GM10847 (cell line): ENCODE results near the gene TFAP2E.

Experiments
- POLR2A ChIP-seq: IDR thresholded peaks from 2 replicates; pipeline ENCODE4 v1.6.1; 2011; ENCODE audit not compliant: insufficient read length; ENCODE audit errors: extremely low read depth

The TFAP2E gene

DNA sequence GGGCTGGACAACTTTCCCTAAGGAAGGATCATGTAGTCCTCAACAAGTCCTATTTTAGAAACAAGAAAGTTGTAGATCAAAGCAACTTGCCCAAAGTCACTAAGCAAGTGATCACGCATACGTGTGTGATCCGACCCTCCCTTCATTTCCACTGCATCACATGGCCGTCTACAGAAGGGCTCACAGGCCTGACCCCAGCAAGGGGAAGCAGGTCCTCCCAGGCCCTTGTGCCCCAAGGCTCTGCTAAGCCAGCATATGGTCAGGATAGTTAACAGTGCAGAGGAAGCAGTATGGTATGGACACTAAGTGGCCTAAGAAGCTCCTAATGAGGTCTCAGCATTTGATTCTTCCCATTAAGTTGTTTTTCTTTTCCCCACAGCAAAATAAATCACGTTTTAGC is 24.8 kb downstream of the TFAP2E start:
- TF ChIP-seq POLR2A: no peak

DNA sequence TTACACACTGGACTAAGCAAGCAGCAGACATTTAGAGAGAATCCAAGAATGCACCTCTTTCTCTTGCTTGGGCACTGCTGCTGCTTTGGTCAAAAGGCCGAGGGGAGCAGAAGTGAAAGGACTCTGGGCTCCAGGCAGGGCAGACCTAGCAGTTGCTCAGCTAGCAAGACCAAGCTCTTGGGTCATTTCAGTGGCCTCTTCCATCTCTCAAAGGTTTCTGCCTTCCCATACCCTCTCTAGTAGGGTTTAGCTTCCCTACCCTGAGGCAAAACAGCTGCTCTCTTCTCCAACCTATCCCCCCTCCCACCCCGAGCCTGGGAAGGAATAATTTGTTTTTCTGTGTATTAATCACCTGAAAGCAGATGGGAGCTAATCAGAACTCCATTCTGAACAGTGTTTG is 25.8 kb downstream of the TFAP2E start:
- TF ChIP-seq POLR2A: no peak

DNA sequence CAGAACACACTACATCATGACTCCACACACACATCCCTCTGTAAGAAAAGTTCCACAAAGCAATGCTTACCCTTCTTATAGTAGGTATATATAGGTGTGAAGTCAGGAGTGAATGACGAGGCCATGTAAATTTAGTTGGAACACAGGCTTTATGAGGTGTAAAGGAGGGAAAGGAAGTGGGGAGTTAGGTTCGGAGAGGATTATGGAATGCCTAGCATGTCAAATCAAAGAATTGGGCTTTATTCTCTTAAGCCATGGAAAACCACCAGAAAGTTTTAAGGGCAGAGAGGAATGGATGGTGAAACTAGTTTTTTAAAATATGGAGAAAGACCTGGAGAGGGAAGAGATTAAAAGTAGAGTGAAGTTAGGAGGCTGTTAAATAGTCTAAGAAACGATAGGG is 26.3 kb downstream of the TFAP2E start:
- TF ChIP-seq POLR2A: no peak

DNA sequence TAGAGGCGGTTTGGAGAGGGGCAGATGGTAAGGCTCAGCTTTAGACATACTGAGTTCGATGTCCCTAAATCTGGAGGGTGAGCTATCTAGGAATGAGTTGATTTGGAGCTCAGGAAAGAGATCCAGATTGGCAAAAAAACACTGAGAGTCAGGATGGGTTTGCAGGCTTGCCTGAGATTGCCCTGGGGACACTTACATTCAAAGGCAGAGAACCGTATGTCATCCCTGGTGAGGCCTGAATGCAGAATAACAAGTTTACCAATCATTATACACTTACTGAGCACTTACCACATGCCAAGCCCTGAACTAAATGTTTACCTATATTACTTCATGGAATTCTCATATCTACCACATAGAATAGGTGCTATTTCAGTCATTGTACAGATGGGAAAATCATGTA is 27.5 kb downstream of the TFAP2E start:
- no peak for TF ChIP-seq POLR2A

DNA sequence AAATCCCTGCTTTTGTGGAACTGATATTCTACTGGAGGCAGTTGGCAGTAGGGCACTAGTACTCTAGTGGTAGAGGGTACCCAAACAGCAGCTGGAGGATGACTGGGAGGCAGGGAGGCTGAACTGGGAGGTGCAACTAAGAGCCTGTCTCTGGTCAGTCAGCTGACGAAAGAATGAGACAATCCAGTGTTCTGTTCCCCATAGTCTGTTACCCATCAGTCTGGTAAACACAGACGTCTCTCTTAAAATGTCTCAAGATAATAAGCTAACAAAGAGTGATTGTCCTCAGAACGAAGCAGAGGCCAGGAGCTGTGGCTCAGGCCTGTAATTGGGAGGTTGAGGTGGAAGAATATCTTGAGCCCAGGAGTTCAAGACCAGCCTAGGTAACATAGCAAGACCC is 30.4 kb downstream of the TFAP2E start:
- TF ChIP-seq POLR2A: no peak

DNA sequence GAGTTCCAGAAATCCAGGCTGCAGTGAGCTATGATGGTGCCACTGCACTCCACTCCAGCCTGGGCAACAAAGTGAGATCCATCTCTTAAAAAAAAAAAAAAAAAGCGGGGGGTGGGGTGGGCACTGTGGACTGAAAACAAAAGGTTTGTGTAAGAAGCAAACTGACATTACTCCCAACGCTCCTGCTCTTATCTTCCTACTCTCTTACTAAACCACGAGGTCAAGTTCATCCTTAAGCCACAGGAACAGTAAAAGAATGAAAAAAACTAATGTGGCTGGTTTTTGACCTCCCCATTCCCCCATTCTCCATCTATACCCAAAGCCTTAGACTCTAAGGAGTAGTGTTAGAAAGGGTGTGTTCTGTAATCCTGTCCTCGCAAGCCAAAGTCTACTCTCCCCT is 30.8 kb downstream of the TFAP2E start:
- no peak for TF ChIP-seq POLR2A

DNA sequence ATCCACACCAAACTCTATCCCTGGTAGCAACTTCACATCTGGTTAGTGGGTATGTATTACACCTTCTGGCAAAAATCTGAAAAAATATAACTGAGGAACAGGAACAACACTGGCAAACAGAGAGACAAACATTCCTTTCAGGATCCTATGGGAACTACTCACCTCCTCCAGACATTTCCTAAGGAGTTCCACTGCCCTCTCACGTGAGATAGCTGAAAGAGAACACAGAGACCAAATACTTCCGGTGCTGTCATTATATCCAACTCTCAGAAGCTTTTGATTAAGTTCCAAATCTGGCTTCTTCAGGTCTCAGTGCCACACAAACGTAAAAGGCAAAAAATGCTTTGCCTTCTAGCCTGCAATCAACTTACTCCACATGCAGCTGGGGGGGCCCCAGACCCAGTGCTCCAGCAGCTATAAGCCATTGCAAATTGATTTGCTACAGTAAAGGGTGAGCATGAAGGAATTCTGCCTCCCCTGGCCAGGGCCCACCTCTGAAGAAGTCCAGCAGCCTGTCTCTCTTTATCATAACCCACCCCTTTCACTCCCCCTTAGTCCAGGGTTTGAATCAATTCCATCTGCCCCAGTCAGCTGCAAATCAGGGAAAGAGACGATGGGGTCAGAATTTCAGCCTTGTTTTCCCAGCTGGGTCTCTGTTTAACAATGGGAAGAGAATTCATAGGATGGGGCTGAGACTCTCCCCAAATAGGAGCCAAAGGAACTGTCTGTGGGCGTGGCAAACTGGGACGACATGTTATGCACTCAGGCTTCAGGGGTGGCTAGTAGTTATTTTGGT is 32.2 kb downstream of the TFAP2E start:
- no peak for TF ChIP-seq POLR2A

DNA sequence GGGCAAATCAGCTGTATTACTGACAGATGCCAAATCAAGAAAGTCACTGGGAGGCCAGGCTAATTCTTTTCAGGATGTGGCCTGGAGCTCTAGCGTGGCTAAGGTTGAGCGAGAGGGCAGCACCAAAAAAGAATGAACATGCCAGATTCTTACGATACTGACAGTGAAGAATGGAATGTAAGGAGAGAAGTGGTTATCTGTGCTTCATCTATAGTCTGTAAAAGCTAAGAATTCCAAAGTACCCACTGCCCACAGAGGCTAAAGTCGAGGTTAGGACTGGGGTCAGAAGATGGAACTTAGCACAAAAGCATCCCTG is 32.7 kb downstream of the TFAP2E start:
- no peak for TF ChIP-seq POLR2A

DNA sequence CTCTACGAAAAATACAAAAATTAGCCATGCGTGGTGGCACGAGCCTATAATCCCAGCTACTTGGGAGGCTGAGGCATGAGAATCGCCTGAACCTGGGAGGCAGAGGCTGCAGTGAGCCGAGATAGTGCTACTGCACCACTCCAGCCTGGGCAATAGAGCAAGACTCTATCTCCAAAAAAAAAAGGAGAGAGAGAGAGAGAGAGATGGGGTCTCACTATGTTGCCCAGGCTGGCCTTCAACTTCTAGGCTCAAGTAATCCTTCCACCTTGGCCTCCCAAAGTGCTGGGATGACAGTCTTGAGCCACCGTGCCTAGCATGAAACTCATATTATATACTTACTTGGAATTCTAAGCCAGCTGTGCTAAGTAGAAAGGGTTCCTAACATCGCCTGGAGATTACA is 38.5 kb downstream of the TFAP2E start:
- TF ChIP-seq POLR2A: no peak

DNA sequence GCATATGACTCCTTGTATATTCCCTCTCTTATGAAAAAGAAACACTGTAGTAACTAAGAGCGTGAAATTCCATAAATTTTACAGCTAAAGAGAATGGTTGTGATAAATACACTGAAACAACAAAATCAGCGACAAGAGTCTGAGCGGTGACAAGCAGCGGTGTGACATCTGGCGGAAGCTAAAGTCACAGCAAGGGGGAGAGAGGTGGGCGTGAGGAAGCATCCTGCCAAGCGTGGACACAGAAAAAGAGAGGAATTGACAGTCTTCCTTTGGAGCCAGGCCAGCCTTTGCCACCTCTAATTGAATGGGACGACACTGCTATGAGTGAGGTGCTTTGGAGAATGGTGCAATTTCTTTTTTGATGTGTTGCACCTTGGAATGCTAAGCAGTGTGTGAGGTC is 42.3 kb downstream of the TFAP2E start:
- TF ChIP-seq POLR2A: no peak

DNA sequence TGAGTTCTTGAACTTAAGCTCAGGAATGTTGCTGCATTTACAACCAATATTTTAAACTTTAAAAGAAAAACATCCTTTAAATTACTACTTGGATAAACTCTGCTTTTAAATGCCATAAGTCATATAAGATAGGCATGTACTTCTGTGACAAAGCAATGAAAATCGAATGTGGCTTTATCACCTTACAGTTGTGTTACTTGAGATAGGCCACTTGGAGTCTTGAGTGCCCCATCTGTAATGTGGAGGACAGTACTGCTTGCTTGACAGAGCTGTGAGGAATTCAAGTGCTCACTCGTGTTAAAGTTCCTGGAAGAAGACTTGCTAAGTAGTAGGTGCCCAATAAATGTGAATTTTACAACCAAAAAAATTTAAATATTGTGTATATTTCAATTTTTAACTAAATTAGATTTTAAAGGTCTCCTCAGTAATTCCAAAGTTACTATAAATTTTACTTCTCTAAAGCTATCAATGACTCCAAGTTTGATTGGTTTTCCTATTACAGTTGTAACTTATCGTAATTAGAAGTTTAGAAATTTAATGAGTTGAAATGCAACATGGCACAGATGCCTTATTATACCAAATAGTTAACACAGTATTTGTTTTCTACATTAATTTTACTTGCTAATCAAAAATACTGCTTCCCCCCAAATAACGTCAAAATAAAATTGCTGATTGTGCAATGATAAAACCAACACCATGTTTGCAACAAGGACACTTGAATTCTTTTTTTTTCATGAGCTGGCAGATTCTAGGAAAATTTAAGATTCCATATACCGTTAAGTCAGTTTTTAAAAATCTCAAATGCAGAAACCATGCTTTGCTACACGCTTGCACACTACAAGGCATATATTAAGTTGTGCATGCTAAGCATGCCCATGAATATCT is 46.4 kb downstream of the TFAP2E start:
- no peak for TF ChIP-seq POLR2A

DNA sequence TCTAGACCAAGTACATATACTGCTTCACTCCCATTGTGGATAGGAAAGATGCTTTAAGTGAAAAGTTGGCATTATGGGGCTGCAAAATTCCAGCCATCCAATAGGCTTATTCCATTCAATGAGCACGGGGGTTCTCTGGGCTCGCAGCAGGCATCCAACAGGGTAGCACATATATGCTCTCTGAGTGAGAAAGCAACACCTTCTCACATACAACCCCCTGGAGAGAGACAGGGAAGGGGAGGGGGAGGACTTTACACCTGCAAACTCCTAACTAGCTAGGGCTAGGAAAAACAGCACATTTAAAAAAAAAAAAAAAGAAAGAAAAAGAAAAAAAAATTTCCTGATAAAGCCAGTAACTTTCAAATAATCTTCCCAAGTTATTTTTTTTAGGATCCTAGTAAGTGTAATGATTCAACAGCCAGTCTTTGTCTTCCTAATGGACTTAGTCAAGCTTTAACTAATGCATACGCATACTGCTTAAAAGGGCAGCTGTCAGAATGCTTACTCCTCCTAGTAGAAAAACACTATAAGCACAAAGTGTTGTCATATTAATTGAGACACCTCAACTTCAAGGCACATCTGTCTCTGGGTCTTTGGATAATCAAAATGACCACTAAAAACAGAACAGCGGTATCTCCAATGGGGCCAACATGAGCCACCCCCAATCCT is 49.5 kb downstream of the TFAP2E start:
- TF ChIP-seq POLR2A: no peak

DNA sequence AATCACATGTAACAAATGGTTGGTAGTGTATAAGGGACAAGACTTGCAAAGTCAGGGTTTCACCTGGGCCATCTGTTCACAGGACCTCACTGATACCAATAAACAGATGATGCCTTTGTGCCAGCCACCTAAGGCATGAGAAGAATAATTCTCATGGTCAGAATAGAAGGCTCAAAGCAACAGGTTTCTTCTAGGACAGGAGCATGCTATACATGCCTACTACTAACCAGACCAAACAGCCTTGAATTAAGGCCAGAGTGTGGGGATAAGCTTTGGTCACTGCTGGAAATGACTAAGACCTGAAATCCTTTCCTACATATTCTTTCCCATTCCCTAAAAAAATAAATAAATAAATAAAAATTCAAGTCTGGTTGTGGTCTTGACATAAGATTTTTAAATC is 50.7 kb downstream of the TFAP2E start:
- TF ChIP-seq POLR2A: no peak

DNA sequence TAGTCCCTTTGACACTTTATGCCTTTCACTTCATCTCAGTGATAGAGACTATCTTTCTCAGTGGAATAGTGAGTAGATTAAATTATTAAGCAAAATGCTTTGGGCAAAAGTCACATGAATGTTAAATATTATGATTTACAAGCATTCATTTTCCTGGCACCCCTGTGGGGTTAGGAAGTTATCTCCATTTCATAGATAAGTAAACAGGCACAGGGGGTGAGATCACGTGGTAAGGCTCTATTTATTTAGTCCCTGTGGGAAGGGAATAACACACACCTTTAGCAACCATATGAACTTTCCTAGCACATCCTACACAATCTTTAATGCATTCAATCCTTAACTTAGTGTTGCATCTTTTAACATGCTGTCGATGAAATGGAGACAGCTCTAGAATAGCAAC is 55.9 kb downstream of the TFAP2E start:
- TF ChIP-seq POLR2A: no peak

DNA sequence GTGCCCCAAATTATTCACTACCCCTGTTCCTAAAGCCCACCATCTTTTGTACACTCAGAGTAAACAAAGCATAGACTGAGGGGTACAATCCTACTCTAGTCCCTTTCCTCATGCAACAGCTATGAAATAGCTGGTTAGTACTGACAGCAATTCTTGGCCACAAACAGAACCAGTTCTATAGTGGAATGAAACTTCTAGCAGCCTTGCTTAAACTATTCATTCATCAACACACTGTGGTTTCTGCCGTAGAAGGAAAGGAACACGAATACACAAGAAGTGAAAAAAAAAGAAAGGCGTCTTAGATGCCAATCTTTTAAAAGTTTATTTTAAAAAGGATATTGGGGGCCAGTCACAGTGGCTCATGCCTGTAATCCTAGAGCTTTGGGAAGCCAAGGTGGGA is 58.3 kb downstream of the TFAP2E start:
- no peak for TF ChIP-seq POLR2A

DNA sequence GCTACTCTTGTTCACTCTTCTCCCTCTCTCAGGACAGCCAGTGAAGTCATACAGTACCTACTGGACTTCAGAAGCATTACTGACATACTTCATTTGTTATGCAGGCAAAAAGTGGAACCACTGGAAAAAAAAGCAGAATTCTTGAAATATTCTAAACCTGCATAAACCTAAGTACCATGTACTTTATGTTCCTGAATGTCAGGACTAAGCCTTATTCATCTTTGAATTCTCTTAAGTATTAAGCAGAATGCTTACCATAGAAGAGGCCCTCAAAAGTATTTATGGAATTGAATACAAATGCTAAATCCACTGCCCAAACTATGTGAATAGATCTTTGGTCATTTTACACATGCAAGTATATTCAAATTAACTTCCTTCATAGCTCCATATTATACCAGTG is 60.4 kb downstream of the TFAP2E start:
- TF ChIP-seq POLR2A: no peak
